G401 (cell line): ENCODE results near the gene CUL1. TPM values are rescaled to one million over a fixed set of nuclear protein-coding genes. Genes with fewer than 3 reads are reported as not detected.
A peak's percentile ranks its signal among the peaks of the same experiment; 100 is the strongest.
"Not testable (repeated sequence)": the region's sequence is repeated elsewhere in the genome, so short reads cannot be mapped to it uniquely, and the experiment has no call there.

Experiments used
- DNase-seq: peaks from one replicate; pipeline ENCODE4 v3.0.0-alpha.2; 2015; ENCODE audit warnings: low spot score
- in situ Hi-C: cut with HindIII; loops from 2 replicates; pipeline ENCODE4 v1.10.0; 2016; ENCODE audit warnings: low sequenced_read_pairs, mixed read lengths
- total RNA-seq: library from RNA; depleted of rRNA; stranded (reverse); fragments of >200 nt; shearing (Covaris generic); gene quantifications from 2 replicates; pipeline ENCODE4 v1.2.3, GENCODE V29; 2014

Gene CUL1
- total RNA-seq, 1 experiment from 2014 or later, result 84.5 TPM

DNA sequence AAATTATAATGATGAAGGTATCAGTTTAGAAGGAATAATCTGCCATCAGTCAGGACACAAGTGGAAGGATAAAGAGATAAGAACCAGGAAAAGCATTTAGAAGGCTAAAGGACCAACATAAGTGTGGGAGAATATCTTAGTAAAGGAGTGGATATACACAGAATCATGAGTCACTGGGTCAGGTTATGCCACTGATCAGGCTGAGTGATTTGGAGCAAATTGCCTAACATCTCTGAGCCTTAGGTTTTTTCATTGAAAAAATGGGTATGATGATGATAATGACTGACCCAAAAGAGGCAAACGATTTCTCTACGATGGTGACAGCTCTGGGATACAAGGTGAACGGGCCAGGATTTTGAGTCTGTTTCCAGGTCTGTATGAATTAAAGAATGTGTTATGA lies 2.8 kb upstream of the CUL1 start:
- in situ Hi-C loops, result no loop called here
- DNase-seq, result no peak

DNA sequence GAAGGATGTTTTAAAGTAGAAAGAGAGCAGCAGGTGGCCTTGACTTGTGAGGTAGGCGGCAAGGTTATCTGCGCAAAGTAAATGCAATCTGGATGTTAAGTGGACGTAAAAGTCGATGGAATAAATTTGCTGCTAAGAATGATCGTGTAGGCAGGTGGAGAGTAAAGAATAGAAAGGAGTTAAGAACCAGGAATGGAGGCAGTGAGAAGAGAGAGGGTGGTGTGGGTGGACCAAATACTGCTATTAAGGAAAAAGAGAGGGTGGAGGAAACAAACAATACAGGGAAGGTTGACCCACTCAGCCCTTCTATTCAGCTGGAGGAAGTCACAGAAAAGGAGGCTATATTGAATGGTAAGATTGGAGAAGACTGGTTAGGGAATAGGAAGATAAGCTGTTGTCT lies 1.9 kb upstream of the CUL1 start:
- in situ Hi-C loops, result no loop called here
- DNase-seq, result no peak

DNA sequence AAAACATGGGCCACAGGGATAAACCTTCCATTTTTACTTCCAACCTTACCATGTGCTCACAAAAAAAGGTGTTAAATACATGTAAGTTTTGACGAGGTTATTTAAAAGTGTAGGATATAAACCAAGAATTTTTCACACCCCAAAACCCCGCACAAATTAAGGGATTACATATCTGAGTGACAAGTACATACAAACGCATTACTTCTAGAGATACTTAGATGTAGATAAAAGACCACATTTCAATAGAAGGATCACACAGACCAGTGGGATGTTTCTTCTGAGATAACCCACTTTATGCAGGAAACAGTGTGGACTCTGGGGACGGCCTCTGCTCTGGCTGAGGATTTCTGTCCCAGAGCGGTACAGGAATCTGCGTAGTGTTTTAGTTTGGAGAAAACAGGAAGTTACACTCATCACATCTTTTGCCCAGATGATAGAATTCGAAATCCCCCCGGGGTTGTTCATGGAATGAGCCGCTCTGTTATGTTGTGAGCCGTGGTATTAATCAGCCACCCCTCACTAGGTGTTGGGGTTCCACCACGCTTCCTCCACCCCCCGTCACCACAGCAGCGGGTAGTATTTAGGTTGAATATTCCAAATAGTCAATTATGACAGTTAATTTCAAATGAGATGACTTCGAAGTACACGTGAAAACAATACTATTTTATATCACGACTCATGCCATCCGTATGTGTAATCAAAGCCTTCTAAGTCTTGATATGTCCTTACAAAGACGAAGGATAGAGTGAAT lies 1.3 kb upstream of the CUL1 start:
- DNase-seq, result no peak
- in situ Hi-C loops, result no loop called here

DNA sequence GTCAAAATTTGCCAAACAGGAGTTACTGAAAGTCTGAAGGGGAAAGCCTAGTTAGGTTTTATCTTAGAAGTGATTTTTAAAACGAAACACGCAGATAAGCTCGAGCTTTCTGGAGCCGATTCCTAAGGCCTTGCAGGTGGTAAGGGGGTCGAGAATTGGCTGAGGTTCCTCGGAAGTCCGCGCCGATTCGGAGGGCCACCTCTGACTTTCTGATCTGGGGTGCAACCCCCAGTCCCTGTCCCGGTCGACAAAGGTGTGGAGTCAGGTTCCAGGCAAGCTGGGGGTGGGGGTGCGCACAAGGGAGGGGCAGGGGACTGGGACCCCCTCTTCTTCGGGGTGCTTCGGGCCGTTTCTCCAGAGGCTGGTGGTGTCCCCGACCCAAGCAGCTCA lies 701 bp upstream of the CUL1 start:
- in situ Hi-C loops, result no loop called here
- peak; percentile 29 for DNase-seq

DNA sequence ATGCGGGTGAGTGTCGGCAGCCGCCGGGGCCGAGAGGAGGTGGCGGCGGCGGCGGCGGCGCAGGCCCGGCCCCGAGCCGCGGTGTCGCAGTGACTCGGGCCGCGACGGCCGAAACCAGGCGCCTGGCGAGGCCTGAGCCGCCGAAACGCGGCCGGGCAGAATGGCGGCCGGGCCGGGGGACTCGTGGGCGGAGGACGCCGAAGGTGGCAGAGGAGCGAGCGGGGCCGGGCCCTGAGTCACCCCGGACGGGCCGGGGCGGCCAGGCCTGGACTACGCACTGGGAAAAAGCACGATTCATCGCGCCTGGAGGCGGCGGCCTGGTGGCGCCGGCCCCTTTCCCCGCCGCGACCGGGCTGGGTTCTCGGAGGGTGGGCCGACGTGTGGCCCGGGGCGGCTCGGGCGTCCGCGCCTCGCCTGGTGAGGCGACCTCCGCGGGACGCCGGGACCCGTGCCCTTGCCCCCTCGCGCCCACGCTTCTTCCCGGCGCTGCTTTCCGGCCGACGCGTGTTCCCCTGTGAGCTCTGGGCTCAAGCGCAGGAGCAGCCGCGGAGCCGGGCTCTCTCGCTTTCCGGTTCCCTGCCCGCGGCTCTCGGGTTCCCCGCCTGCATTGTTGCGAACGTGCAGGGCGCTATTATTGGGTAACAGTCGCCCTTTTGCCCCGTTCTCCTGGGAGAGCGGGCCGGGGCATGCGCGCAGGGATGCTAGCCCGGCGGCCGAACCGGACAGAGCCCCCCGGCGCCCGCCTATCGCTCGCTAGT lies 500 bp downstream of the CUL1 start:
- peak; percentile 19 for DNase-seq
- in situ Hi-C loops, result no loop called here

DNA sequence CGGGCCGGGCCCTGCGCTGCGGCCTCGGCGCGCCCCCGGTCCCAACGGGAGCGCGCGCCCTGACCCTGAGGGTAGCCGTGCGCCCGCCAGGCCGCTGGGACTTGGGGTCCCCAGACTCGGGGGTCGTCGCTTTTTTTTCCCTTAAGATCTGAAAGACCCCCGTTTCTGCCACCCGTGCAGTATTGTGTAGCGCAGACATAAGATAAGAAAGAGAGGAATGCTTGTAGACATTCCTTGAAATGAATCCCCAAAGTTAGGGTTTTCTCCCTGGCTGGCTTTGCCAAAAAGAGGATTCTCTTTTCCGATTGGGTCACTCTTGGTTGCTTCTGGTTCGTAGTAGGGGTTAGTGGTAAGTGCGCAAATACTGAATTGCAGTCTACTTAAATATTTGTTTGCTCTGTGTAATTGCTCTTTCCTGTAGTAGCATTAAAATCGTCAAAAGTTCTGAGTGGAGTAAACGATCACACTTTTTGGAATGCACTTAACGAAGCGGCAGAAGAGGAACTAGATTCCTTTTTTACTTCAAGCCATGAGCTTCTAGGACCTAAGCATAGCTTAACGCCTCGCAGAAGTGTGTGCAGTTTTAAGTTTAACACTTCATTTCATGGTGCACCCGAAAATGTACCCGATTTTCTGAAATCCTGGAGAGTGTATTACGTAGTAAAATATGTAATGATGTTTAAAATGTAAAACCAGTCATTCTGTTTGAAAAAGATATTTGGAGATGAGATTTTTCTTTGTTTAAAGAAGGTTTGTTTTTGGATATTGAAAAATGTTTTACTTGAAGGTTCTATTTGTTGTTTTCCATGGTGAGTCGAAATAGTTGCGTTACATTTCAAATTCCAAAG lies 1.3 kb downstream of the CUL1 start:
- DNase-seq, result peak; percentile 25
- in situ Hi-C loops, result no loop called here

DNA sequence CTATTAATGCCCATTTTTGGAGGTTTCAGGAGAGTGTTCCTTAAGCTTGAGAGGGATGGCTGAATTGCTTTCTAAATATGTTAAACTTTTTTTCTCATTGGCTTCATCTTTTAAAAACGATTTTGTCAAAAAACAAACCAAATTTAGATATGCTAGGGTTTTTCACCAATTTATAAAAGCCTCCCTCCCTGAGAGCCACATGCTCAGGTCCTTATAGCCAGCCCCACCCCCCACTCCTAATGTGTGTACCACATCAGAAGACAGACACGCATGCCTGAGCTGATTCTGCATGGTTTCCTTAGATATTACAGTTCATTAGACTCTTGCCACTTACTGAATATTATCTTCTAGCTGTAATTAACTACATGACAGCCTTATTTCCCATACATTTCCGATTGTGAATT lies 2.0 kb downstream of the CUL1 start:
- in situ Hi-C loops, result no loop called here
- DNase-seq, result peak; percentile 33

DNA sequence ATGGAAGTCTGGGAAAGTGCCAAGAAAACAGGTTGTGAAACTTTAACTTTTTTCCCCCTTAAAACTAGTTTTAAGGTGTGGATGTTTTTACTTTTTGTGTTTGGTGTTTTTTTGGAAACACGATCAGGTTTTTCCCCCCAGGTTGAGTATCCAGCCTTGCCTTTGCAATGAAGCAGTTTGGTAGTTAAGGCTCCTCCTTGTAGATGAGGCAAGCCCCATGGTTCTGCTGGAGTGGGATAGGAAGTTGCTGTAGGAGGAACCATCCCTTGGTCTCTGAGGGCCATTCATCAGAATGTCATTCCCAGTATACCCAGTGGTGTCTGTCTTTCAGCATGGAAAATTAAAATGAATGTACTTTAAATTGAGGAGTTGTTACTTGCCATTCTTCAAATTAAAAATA lies 2.7 kb downstream of the CUL1 start:
- in situ Hi-C loops, result no loop called here

DNA sequence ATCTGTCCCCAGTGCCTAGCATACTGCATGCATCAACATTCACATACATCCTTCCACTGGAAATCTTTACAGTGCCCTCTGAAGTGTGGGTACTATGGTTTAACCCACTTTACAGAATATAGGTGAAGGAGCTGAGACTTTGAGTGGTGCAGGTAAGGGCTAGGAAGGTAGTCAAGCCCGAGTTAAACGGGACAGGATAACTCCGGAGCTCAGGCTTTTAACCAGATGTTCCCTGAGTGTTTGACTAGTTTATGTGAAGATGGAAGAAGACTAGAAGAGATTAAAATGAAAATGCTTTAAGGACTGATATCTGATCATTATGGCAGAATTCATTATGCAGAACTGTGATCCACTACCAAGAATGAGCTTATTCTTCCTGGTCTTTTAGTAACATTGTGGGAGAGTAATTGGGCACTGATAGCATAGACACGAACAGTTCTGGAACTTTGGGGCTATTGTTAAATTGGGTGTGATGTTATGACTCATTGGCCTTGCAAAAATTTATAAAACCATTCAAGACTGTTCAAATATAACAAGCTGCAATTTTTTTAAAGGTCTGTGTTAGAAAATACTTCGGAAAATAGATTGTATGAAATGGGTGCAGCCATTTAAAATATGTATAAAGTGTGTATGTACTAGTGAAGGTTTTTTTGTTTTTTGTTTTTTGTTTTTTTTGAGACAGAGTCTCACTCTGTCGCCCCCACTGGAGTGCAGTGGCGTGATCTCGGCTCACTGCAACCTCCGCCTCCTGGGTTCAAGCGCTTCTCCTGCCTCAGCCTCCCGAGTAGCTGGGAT lies 4.4 kb downstream of the CUL1 start:
- in situ Hi-C loops, result no loop called here
- no peak for DNase-seq

More for the DNA sequence above, 2.7 kb downstream of the CUL1 start:
- DNase-seq, result no peak

DNA sequence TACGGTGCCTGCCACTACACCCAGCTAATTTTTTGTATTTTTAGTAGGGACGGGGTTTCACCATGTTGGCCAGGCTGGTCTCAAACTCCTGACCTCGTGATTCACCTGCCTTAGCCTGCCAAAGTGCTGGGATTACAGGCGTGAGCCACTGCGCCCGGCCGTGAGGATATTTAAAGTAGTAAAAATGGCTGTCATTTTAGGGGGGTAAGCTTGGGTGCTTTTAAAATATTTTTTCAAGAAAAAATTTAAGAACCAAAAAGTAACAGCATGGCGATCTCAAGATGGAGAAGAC lies 4.9 kb downstream of the CUL1 start:
- in situ Hi-C loops, DNase-seq: not testable (repeated sequence)

DNA sequence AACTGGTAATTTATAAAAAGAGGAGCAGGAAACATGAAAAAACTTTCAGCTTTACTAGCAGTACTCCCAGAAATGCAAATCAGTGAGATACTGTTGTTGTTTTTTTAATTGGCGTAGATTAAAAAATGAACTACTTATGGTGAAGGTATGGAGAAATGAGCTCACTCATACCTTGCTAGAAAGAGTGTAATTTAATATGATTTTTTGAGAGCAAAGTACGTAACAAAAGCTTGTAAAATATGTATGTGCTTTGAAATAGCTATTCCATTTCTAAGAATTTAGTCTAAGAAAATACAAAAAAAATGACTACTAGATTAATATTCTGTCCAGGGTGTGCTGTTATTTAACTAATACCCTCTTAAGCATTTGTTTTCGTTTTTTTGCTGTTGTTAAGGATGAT lies 5.5 kb downstream of the CUL1 start:
- no peak for DNase-seq
- in situ Hi-C loops, result no loop called here

DNA sequence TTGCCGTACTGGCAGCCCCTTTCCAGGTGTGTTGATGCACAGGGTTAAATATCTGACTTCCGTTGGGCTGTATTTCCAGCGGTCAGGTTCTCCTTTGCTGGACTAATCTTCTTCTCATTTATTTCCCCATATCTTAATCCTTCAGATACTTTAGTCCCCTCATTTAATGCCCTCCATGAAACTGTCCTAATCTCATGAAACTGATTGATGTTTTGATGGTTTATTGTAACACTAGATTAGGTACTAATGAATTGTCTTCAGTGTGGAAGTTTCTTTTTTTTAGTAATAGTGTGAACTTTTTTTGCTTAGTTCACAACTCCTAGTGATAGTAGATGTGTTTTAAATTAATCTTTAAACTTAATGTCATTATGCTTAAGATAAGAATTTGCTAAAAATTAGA lies 6.3 kb downstream of the CUL1 start:
- in situ Hi-C loops, result no loop called here

DNA sequence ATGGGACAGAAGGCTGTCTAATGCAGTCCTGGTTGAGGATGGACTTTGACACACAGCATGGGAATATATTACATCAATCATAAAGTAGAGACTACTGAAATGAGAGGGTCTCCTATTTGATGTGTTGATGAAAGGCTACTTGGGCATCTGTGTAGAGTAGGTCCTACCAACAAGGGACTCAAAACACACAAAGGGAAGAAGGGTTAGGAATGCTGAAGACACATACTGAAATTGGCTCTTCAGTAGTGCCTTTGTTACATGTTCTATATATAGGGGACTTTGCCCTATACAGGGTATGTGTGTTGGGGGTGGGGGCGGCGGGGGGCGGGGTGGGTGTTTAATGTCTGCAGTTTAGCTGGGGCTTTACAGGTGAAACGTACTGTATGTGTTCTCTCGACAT lies 7.7 kb downstream of the CUL1 start:
- DNase-seq, result no peak
- in situ Hi-C loops, result no loop called here

More for the DNA sequence above, 6.3 kb downstream of the CUL1 start:
- DNase-seq, result no peak

DNA sequence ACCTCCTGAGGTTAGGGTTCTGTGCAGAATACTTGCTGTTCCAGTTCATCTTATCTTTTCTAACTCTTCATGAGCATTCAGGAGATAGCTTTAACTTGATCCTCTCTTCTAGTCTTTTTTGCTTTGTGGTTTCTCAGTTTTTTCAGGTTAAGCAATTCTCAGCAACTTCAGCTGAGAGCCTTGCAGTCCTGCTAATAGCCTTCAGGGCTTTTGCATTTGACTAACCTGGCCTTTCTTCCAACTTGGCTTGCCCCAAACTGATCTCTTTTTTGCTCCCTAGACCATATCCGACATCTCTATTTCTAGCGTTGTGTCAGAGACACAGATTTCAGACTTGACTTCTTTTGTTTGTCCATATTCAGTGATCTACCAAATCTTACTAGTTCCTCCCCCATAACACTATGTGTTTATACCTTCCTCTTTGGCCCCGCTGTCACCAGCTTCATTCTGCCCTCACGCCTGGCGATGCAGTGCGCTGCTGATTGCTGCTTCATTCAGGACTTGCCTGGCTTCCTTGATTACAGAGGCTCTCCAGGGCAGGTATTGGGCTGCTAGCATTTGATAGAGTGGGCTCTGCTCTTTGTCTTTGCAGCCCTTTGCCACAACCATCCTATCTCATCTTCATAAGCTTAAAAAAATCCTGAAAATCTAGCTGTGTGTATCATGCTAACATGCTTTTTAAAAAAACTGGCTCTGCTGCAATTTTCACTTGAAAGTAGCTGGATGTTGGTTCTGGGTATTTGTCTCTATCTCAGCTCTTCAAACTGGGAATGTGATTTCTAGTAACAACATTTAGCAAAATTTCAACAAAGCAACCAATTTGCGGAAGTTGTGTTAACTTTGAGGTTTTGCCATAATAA lies 9.6 kb downstream of the CUL1 start:
- DNase-seq, result no peak
- in situ Hi-C loops, result no loop called here

DNA sequence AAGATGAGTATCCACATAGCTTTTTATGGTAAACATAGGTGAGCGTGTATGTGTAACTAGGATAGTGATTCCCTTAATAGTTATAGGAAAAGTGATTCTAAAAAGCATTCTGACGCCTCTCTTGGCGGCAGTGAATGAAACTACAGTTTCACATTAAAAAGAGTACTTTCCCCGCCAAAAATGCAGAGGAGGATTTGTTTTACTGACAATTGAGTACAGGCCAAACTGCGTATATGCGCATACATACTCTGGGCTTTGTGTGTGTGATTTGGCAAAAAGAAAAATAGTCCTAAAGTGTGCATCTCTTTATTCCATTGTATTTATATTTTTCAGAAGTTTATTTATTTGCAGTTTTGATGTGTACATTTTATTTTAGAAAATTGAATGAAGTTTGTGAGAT lies 10.3 kb downstream of the CUL1 start:
- DNase-seq, result no peak
- in situ Hi-C loops, result no loop called here

DNA sequence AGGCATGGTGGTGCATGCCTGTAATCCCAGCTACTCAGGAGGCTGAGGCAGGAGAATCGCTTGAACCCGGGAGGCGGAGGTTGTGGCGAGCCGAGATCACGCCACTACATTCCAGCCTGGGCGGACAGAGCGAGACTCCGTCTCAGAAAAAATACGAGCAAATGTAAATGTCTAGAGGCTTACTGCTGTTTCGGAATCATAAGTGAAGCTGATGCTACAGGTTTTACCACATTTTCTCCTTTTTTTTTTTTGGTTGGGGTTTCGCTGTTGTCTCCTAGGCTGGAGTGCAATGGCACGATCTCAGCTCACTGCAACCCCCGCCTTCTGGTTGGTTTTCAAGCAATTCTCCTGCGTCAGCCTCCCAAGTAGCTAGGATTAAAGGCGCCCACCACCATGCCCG lies 11.7 kb downstream of the CUL1 start:
- DNase-seq, in situ Hi-C loops: not testable (repeated sequence)

DNA sequence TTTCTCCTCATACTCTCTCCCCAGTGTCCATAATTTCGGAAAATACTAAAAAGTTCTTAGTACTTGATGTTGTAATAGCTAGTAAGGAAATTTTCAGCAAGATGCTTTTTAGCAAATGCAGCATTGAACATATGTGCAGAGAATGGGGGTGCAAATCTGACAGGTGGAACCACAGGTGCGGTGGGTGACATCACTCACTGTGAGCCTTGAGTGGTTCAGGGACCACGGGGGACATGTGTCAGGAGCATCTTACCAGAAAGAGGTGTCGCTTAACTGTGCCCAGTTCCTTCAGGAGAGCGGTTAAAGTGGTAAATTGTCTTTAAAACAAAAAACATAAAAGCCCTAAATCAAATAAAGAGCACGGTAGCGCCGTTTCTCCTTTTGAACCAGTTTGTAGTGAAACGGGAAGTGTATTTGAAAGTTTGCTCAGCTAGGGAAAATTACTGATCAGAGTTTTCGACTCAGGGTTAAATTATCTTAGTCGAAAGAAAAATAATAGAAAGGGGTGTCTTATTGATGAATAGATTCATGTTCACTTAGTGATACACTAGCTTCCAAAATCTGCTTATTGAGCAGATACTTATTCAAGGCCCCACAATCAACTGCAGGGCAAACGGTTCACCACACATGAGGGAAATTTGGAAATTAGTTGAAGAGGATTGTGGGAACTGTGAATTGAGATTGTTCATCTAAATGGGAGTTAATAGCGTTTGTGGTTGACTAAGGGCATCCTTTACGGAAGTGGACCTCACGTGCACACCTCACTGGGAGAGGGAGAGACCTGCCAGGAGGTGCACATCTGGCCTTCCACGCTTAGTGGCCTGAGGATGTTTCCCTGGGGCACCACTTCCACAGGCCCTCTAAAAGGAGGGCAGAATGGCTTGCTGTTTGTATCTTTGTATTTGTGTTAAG lies 12.7 kb downstream of the CUL1 start:
- in situ Hi-C loops, result no loop called here
- DNase-seq, result no peak
